ENCODE measurements around the gene GLIS2.

Gene GLIS2

GRCh38 chr16:4367393-4367856, 51.6 kb downstream of the GLIS2 start:
- in situ Hi-C loops (cut with MboI; ENCODE audit: low sequenced_read_pairs) = no loop called here

DNA sequence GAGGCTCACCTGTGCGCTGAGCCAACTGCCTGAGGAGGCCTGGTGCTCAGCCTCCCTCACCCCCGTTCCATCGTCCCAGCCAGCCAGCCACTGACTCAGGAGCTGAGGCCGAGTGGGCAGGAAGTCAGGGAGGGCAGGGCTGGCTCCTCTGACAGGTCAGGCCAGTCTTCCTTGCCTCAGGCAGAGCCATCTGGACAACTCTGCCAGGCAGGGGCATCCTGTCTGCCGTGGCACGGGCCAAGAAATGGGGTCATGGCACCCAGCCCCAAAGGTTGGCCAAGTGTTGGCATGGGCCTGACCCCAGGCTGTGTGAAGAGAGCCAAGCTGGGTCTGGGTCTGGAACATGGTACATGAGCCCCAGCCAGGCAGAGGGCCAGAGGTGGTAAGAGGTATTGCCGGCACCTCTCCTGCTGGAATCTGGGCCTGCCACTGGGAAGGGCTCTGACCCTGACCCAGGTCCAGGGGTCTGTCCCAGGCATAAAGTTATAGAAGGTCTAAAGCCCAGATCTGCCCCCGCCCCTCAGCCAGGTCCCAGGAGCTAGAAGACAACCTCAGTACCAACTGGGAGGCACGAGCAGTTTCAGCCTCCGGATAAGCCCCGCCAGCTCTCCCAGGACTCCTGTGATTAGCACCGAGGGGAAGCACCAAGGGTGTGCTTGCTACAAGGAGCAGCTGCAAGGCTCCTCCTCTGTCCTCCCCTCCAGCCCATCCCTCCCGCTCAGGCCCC, 53.3 kb downstream of the GLIS2 start:
- in situ Hi-C loops (cut with MboI; ENCODE audit: low sequenced_read_pairs) = no loop called here

DNA sequence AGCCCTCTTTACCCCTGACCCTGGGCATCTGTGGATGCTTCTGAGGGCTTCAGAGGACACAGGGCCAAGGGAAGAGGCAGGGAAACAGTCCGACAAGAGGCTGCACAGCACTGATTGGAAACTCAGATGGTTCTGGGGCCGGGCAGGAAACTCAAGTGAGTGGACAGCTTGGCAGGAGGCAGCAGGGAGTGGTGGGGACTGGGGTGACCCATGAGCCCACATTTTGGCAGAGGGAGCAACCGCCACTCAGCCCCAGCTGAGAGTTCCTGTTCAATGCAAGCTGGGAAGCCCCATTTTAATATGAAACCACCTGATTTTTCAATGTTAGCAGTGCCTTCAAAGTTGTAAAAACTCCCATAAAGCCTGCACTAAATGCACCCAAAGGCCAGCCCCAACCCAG, 54.3 kb downstream of the GLIS2 start:
- in situ Hi-C loops (cut with MboI; ENCODE audit: low sequenced_read_pairs) = no loop called here

- in situ Hi-C loops (cut with MboI; ENCODE audit: low sequenced_read_pairs) = no loop called here
These were observed 54.9 kb downstream of the GLIS2 start for GRCh38 chr16:4370570-4371356.

DNA sequence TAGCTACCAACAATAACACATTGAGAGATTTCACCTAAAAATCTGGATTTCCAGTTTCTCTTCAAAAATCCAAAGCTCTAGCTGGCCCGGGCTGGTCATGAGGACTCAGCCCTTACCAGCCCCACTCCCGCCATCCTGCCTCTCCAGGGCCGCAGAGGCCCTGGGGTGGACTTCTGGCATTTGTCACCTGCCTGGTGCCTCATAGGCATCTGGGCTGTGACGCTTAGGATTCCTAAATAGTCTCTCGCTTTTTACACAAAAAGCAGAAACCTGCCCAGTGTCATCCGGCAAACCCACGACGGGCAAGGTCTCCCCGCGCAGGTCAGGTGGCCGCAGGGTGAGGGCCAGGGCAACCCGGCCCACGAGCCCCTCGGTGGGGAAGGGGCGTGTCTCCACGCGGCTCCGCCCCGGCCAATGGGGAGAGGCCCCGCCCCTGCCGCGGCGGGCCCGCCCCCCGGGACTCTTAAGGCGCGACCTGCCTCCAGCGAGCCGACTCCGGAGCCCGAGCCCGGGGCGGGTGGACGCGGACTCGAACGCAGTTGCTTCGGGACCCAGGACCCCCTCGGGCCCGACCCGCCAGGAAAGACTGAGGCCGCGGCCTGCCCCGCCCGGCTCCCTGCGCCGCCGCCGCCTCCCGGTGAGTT, 55.6 kb downstream of the GLIS2 start, which contains the start of gene VASN:
Gene VASN (plus strand): TSS at position 492 of the 644 bp plus-strand sequence. CDS start 9,030 bp downstream, outside the sequence.
- in situ Hi-C loops (cut with MboI; ENCODE audit: low sequenced_read_pairs) = no loop called here

DNA sequence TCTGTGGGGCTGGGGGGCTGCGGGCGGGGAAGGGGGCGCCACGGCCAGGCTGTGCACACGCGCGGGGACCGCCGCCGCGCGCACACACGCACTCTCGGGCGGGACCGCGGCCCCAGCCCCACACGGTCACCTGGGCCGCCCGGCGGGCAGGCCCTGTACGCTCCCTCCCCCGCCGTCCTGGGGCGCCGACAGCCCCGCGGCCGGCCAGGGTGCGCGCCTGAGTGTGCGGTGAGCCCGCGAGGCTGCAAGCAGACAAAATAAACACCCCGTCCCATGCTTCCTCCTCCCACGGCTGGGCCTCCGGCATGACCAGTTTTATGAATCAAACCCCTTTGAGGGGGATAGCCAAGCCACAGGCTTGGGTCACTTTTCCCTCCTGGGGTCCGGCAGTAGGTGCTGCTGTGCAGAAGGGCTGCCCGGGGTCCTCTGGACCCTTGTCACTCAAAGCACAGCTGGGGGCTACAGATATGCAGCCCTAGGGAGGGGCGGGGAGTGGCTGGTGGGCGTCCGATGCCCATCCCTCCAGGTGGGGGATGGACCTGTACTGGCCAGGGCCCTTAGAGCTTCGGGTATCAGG, 56.2 kb downstream of the GLIS2 start:
- in situ Hi-C loops (cut with MboI; ENCODE audit: low sequenced_read_pairs) = no loop called here

GRCh38 chr16:4372578-4373355, 56.9 kb downstream of the GLIS2 start:
- in situ Hi-C loops (cut with MboI; ENCODE audit: low sequenced_read_pairs) = no loop called here

DNA sequence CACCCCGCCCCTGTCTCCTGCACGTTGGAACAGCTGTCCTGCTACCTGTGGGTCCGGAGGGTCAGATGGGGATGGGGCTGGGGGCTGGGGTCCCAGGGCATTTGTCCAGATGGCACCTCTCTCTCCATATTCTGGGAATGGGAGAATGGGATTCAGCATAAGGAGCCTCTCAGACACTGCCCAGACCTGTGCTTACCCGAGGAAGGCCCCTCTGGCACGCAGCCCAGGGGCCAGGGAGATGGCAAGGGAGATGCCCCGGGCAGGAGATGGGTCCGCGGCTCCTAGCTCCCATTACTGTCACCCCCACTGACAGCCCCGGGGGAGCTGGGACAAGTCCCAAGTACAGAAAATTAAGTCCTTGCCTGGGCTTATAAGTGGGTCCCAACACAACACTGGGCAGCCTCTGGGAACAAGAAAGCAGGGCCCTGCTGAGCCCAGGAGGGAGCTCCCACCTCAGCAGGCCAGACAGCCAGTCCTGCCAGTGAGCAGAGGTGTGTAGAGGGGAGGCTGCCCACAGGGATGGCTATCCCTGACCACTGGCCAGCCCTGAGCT, 57.6 kb downstream of the GLIS2 start:
- in situ Hi-C loops (cut with MboI; ENCODE audit: low sequenced_read_pairs) = no loop called here

GRCh38 chr16:4373909-4374742, 58.3 kb downstream of the GLIS2 start:
- in situ Hi-C loops (cut with MboI; ENCODE audit: low sequenced_read_pairs) = no loop called here

DNA sequence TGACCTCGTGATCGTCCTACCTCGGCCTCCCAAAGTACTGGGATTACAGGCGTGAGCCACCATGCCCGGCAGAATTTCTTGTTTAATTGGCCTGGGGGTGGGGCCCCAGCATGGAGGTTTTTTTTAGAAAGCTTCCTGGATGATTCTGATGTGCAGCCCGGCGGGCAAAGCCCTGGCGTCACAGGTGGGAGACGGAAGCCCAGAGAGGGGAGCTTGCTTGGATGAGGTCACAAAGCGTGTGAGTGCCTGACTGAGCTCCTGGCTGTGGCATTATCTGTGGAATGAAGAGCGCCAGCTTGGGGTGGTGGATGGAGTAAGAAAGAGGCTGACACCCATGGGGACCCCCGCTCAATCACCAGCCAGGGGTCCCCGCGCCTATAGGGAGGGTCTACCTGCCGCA, 59.9 kb downstream of the GLIS2 start:
- in situ Hi-C loops (cut with MboI; ENCODE audit: low sequenced_read_pairs) = no loop called here

GRCh38 chr16:4376126-4376892, 60.4 kb downstream of the GLIS2 start:
- in situ Hi-C loops (cut with MboI; ENCODE audit: low sequenced_read_pairs) = no loop called here

DNA sequence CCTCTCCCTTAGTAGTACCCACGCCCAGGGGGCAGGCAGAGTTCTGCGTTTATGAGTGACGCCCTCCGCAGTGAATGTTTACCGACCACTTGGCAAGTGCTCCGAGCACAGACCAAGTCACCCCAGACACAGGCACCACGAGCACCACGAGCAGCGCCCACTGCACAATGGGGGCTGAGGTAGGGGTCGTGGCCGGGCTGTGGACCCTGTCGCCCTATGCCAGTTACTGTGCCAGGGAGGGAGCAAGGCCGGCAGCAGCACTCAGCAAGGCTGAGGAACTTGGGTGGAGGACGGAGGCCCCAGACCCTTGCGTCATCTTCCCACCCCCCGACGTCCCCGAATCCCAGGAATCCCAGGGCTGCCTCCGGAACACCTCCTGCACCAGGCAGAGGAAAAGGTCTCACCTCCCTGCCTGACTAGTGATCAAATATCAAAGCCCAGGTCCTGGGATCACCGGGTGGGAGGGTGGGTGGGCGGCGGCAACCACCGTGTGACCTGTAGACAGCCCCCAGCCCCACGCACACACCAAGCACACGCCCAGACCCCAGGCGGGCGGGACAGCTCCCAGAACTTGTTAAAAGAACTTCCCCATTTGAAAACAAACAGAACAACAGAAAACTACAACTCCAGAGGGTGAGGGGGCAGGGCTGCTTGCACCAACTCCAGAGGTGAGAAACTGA, 61.2 kb downstream of the GLIS2 start:
- in situ Hi-C loops (cut with MboI; ENCODE audit: low sequenced_read_pairs) = no loop called here

DNA sequence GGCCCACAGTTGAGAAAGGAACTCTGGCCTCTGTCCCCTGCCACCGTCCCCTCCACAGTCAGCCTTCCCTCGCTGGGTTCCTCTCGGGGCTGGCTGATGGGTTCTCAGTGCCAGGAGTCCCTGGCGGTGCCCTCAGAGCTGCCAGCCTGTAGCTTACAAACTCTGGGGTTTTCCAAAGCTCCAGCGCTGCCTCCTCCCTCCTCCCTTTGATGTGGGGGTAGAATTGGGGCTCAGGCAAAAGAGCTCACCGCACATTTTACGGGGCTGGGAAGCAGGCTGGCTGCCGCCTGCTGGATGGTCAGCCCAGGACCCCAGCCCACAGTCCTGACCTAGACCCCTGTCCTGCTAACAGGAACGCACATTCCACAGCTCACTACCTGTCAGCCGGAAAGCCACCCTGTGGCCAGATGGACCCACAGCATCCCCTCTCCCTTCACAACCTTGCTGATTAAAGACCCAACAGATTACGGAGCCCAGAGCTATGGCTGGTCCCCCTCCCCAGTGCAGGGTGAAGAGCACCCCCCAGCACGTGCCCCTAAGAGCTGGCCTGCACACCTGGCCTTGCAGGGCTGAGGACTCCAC, 61.8 kb downstream of the GLIS2 start:
- in situ Hi-C loops (cut with MboI; ENCODE audit: low sequenced_read_pairs) = no loop called here

- in situ Hi-C loops (cut with MboI; ENCODE audit: low sequenced_read_pairs) = no loop called here
These were observed 62.3 kb downstream of the GLIS2 start for GRCh38 chr16:4378161-4378666.

DNA sequence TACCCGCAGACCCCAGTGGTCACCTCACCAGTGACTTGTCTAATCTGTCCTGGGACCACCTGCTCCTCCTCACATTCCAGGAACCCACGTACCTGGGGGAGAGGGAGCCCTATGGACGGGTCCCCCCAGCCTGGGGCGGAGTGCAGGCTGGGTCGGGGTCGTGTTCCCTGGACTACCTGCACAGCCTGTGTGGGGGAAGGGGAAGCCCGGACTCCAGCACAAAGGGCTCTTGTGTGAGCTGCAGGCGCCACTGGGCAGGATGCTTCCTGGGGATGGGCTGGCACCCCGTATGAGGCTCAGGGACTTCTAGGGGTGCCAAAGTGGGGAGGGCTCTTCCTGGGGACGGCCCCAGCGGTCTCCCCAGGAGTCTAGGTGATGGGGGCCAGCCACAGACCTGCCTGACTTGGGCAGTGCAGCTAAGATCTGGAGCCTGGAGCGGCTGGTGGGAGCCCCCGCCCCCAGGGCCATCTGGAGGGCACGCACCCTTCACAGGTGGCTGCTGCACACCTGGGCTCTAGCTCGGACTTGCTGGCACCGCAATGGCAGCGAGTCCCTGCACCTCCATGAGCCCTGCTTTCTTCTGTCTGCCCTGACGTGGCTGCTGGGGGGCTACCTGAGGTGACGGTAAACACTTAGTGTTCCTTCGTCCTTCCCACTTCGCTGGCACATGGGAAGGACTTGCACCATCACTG, 63.3 kb downstream of the GLIS2 start:
- in situ Hi-C loops (cut with MboI; ENCODE audit: low sequenced_read_pairs) = no loop called here

DNA sequence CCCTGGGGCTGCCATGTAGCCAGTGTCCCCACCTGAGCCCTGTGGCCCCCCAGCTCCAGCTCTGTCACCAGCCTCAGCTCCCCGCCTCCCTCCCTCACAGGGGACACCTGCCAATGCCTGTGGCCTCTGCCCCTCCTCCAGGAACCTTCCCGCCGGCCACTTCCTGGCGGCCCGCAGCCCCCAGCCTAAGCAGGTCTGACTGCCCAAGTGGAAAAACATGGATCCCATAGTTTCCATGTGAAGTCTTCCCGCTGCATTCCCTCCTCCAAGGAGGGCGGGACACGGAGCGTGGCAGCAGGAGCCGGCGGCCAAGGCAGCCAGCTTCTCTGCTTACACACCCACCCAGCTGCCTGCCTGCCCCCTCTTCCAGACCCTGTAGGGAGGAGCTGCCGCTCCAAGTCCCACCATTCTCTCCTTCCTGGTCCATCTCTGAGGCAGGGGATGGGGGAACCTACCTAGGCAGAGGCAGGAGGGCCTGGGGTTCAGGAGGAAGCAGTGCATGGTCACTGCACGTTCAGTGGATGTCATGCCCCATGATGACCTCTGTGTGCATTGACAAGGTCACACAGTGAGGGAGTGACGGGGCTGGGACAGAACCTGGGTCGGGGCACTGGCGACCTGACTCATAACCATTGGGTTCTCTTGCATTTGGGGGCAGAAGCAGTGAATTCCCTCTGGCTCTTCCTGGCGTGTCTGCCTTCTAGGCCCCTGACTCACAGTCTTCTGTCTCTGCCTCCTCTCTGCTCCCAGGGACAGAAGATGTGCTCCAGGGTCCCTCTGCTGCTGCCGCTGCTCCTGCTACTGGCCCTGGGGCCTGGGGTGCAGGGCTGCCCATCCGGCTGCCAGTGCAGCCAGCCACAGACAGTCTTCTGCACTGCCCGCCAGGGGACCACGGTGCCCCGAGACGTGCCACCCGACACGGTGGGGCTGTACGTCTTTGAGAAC, 64.5 kb downstream of the GLIS2 start:
- in situ Hi-C loops (cut with MboI; ENCODE audit: low sequenced_read_pairs) = no loop called here
